H1 (cell line): ENCODE measurements around the gene TBCEL. TPM values are rescaled to one million over a fixed set of nuclear protein-coding genes. Genes with fewer than 3 reads are reported as not detected.

Source experiments
- HDAC2 ChIP-seq, 2 experiments: fragments of 300-600 bp in 1 of 2; sonication (generic) in 1 of 2; IDR thresholded peaks; 2 replicates each; pipeline ENCODE4 v1.6.1; 2011 to 2012; ENCODE audit warnings: low read depth in 2 of 2, low read length in 2 of 2, mild to moderate bottlenecking in 2 of 2, moderate library complexity in 2 of 2, borderline replicate concordance in 1 of 2, inconsistent platforms in 1 of 2
- RBBP5 ChIP-seq: IDR thresholded peaks from 2 replicates; pipeline ENCODE4 v1.7.1; 2012; ENCODE audit warnings: low read depth, mild to moderate bottlenecking, inconsistent platforms, low read length, moderate library complexity, borderline replicate concordance
- SAP30 ChIP-seq: fragments of 300-600 bp; sonication (generic); IDR thresholded peaks from 2 replicates; pipeline ENCODE4 v1.7.1; 2012; ENCODE audit warnings: low read length, moderate library complexity, mild to moderate bottlenecking, inconsistent platforms; ENCODE audit not compliant: insufficient read depth, insufficient replicate concordance
- ZNF274 ChIP-seq: IDR thresholded peaks from 2 replicates; pipeline ENCODE4 v1.7.0; 2012; ENCODE audit warnings: low read length, borderline replicate concordance; ENCODE audit errors: extremely low read depth
- polyA plus RNA-seq, 7 experiments: library from polyadenylated mRNA; depleted of rRNA in 3 of 7; stranded (reverse) in 5 of 7; unstranded in 2 of 7; fragments of >200 nt in 5 of 7; fragments of 200-250 nt in 2 of 7; gene quantifications; 1 replicate in 5 of 7; 2 replicates in 1 of 7; 4 replicates in 1 of 7; pipeline versions ENCODE4 v1.2.1 to v1.2.3, GENCODE V29; 2011 to 2013; ENCODE audit warnings: missing spikeins in 2 of 7, mixed read lengths in 2 of 7
- total RNA-seq: library from RNA; stranded (reverse); fragmentation: NEBNext Ultra II Directional; extraction: Animal tissue kit (Norgen Biotek cat#: 25700); gene quantifications from 2 replicates; pipeline ENCODE4 v1.2.1, GENCODE V29; 2021
- TF ChIP-seq, protein P1 (sequence below): fragments of 300-600 bp; sonication (generic); IDR thresholded peaks from 2 replicates; pipeline ENCODE4 v1.7.1; 2012; ENCODE audit warnings: low read length, moderate library complexity, mild to moderate bottlenecking, inconsistent platforms; ENCODE audit not compliant: insufficient replicate concordance

TBCEL gene
- total and polyA plus RNA-seq, 2 of the 8 experiments (the other 6 are each of a cell fraction or from before 2014, with no cell fraction given) = 3.9 to 16.0 TPM

- TF ChIP-seq, protein P1, sequence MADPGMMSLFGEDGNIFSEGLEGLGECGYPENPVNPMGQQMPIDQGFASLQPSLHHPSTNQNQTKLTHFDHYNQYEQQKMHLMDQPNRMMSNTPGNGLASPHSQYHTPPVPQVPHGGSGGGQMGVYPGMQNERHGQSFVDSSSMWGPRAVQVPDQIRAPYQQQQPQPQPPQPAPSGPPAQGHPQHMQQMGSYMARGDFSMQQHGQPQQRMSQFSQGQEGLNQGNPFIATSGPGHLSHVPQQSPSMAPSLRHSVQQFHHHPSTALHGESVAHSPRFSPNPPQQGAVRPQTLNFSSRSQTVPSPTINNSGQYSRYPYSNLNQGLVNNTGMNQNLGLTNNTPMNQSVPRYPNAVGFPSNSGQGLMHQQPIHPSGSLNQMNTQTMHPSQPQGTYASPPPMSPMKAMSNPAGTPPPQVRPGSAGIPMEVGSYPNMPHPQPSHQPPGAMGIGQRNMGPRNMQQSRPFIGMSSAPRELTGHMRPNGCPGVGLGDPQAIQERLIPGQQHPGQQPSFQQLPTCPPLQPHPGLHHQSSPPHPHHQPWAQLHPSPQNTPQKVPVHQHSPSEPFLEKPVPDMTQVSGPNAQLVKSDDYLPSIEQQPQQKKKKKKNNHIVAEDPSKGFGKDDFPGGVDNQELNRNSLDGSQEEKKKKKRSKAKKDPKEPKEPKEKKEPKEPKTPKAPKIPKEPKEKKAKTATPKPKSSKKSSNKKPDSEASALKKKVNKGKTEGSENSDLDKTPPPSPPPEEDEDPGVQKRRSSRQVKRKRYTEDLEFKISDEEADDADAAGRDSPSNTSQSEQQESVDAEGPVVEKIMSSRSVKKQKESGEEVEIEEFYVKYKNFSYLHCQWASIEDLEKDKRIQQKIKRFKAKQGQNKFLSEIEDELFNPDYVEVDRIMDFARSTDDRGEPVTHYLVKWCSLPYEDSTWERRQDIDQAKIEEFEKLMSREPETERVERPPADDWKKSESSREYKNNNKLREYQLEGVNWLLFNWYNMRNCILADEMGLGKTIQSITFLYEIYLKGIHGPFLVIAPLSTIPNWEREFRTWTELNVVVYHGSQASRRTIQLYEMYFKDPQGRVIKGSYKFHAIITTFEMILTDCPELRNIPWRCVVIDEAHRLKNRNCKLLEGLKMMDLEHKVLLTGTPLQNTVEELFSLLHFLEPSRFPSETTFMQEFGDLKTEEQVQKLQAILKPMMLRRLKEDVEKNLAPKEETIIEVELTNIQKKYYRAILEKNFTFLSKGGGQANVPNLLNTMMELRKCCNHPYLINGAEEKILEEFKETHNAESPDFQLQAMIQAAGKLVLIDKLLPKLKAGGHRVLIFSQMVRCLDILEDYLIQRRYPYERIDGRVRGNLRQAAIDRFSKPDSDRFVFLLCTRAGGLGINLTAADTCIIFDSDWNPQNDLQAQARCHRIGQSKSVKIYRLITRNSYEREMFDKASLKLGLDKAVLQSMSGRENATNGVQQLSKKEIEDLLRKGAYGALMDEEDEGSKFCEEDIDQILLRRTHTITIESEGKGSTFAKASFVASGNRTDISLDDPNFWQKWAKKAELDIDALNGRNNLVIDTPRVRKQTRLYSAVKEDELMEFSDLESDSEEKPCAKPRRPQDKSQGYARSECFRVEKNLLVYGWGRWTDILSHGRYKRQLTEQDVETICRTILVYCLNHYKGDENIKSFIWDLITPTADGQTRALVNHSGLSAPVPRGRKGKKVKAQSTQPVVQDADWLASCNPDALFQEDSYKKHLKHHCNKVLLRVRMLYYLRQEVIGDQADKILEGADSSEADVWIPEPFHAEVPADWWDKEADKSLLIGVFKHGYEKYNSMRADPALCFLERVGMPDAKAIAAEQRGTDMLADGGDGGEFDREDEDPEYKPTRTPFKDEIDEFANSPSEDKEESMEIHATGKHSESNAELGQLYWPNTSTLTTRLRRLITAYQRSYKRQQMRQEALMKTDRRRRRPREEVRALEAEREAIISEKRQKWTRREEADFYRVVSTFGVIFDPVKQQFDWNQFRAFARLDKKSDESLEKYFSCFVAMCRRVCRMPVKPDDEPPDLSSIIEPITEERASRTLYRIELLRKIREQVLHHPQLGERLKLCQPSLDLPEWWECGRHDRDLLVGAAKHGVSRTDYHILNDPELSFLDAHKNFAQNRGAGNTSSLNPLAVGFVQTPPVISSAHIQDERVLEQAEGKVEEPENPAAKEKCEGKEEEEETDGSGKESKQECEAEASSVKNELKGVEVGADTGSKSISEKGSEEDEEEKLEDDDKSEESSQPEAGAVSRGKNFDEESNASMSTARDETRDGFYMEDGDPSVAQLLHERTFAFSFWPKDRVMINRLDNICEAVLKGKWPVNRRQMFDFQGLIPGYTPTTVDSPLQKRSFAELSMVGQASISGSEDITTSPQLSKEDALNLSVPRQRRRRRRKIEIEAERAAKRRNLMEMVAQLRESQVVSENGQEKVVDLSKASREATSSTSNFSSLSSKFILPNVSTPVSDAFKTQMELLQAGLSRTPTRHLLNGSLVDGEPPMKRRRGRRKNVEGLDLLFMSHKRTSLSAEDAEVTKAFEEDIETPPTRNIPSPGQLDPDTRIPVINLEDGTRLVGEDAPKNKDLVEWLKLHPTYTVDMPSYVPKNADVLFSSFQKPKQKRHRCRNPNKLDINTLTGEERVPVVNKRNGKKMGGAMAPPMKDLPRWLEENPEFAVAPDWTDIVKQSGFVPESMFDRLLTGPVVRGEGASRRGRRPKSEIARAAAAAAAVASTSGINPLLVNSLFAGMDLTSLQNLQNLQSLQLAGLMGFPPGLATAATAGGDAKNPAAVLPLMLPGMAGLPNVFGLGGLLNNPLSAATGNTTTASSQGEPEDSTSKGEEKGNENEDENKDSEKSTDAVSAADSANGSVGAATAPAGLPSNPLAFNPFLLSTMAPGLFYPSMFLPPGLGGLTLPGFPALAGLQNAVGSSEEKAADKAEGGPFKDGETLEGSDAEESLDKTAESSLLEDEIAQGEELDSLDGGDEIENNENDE = no peak
- TF ChIP-seq HDAC2 (IDR thresholded peaks at IDR 0.05; ENCODE audit: borderline replicate concordance in 1 of 2, low read depth in 2 of 2, low read length in 2 of 2) (no peak), RBBP5 (no peak), ZNF274 (no peak), SAP30 (no peak)
Observed at GRCh38 chr11:121106812-121107211, 82.9 kb downstream of the TBCEL start (continued).
